GM18858 (cell line): ENCODE results near the gene SMAD9.

Source experiments
- ATAC-seq: cut with Tn5 transposase; IDR thresholded peaks from one replicate; pipeline ENCODE4 v1.9.1; 2021; ENCODE audit not compliant: unreplicated experiment

SMAD9 gene

GRCh38 chr13:36866232-36866631 is 53.8 kb downstream of the SMAD9 start:
- no peak for ATAC-seq

- no peak for ATAC-seq
Measured at GRCh38 chr13:36865265-36865664, 54.8 kb downstream of the SMAD9 start.

GRCh38 chr13:36862722-36863121 is 57.3 kb downstream of the SMAD9 start:
- no peak for ATAC-seq

- no peak for ATAC-seq
Measured at GRCh38 chr13:36862002-36862685, 57.9 kb downstream of the SMAD9 start.

GRCh38 chr13:36859259-36859658 is 60.8 kb downstream of the SMAD9 start:
- no peak for ATAC-seq

- ATAC-seq, result peak; percentile 80
Measured at GRCh38 chr13:36858290-36858689, 61.7 kb downstream of the SMAD9 start.

GRCh38 chr13:36857253-36857652 is 62.8 kb downstream of the SMAD9 start:
- no peak for ATAC-seq

GRCh38 chr13:36850790-36851438 is 69.1 kb downstream of the SMAD9 start:
- ATAC-seq, result no peak

- ATAC-seq, result no peak
Measured at GRCh38 chr13:36848199-36848982, 71.6 kb downstream of the SMAD9 start.

- no peak for ATAC-seq
Measured at GRCh38 chr13:36847606-36848005, 72.4 kb downstream of the SMAD9 start.

GRCh38 chr13:36841391-36841790 is 78.6 kb downstream of the SMAD9 start:
- no peak for ATAC-seq

GRCh38 chr13:36840718-36841250 is 79.3 kb downstream of the SMAD9 start:
- no peak for ATAC-seq

- no peak for ATAC-seq
Measured at GRCh38 chr13:36839981-36840380, 80.1 kb downstream of the SMAD9 start.

GRCh38 chr13:36839281-36839680 is 80.8 kb downstream of the SMAD9 start:
- ATAC-seq, result no peak

GRCh38 chr13:36837354-36838092 is 82.5 kb downstream of the SMAD9 start:
- ATAC-seq, result no peak

GRCh38 chr13:36834299-36834698 is 85.7 kb downstream of the SMAD9 start:
- ATAC-seq, result no peak

- ATAC-seq, result no peak
Measured at GRCh38 chr13:36831291-36831690, 88.7 kb downstream of the SMAD9 start.

GRCh38 chr13:36829753-36830152 is 90.3 kb downstream of the SMAD9 start:
- no peak for ATAC-seq

- ATAC-seq, result no peak
Measured at GRCh38 chr13:36822785-36823184, 97.3 kb downstream of the SMAD9 start.

GRCh38 chr13:36820222-36820621 is 99.8 kb downstream of the SMAD9 start:
- ATAC-seq, result peak; percentile 54

GRCh38 chr13:36819739-36820090 is 100.3 kb downstream of the SMAD9 start:
- ATAC-seq, result no peak
